ENCODE measurements around the gene GRK5. TPM values are rescaled to one million over a fixed set of nuclear protein-coding genes. Genes with fewer than 3 reads are reported as not detected.

The GRK5 gene
- polyA plus RNA-seq, 1 experiment, result 20.8 TPM

DNA sequence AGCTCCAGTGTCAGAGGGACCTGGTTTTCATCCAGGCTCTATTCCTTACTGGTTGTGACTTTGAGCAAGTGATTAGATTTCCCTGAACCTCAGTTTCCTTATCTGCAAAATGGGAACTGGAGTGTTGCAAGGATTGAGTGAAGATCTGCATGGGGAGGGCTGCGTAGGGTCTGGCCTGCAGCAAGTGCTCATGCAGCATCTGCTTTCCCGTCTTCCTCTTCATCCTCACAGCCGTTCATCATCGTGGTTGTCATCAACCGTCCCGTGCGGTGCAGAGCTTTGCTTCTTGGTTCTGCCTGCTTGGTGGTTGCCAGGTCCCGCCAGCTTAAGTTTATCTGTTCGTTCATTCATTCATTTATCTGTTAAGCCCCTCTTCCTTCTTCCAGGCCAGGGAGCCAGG, 135.0 kb downstream of the GRK5 start:
- no peak for DNase-seq (ENCODE audit: low read depth)
- H3K36me3 ChIP-seq (ENCODE audit: control insufficient read depth, insufficient read depth, low read length), result peaks cover 4% of the 10 kb centered on the region; the same call in 1 of the 2 replicates
- CTCF ChIA-PET, result interaction anchor here (0.6 to 1.1 kb wide), 2 partner anchors 10 to 22 kb away, joined by 3 read pairs; no protein-coding TSS in a partner anchor
- H3K27me3 ChIP-seq (ENCODE audit: control insufficient read depth, insufficient read depth, low read length), result no peaks in the 10 kb centered on the region
- no peak overlapping the region for H3K4me3 ChIP-seq (ENCODE audit: low read depth, low read length)
- POLR2A ChIA-PET, result no interaction called here
- TF ChIP-seq, protein P1, sequence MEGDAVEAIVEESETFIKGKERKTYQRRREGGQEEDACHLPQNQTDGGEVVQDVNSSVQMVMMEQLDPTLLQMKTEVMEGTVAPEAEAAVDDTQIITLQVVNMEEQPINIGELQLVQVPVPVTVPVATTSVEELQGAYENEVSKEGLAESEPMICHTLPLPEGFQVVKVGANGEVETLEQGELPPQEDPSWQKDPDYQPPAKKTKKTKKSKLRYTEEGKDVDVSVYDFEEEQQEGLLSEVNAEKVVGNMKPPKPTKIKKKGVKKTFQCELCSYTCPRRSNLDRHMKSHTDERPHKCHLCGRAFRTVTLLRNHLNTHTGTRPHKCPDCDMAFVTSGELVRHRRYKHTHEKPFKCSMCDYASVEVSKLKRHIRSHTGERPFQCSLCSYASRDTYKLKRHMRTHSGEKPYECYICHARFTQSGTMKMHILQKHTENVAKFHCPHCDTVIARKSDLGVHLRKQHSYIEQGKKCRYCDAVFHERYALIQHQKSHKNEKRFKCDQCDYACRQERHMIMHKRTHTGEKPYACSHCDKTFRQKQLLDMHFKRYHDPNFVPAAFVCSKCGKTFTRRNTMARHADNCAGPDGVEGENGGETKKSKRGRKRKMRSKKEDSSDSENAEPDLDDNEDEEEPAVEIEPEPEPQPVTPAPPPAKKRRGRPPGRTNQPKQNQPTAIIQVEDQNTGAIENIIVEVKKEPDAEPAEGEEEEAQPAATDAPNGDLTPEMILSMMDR (IDR thresholded peaks at IDR 0.05; ENCODE audit: insufficient read depth, low read depth, low read length), result no peak

DNA sequence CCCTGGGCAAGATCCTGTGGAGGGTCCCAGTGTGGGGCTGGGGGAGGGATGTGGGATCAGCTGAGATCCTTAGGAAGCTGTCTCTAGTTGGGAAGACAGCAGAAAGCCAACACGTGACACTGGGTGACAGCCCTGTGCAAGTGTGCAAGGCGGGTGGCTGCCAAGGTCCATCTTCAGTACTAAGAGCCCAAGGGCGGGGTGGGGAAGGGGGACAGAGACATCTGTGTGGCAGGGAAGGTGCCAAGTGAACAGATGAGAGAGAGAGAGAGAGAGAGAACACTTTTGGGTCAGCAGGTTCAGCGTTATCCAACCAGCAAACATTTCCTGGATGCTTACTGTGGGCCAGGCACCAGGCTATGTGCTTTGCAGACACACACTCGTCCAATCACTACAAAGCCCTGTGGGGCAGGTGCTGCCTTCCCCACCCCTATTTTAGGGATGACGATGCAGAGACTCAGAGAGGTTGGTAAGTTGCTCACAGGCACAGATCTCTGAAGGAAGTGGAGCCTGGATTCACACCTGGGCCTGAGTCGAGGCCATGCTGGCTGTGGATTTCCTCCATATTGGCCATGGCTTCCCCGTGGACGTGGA, 135.7 kb downstream of the GRK5 start:
- POLR2A ChIA-PET, result no interaction called here
- no peak overlapping the region for H3K4me3 ChIP-seq (ENCODE audit: low read depth, low read length)
- H3K36me3 ChIP-seq (ENCODE audit: control insufficient read depth, insufficient read depth, low read length), result peaks cover 4% of the 10 kb centered on the region; the same call in 1 of the 2 replicates
- TF ChIP-seq, protein P1 (IDR thresholded peaks at IDR 0.05; ENCODE audit: insufficient read depth, low read depth, low read length), result no peak
- no peak for DNase-seq (ENCODE audit: low read depth)
- CTCF ChIA-PET, result no interaction called here
- no peaks in the 10 kb centered on the region for H3K27me3 ChIP-seq (ENCODE audit: control insufficient read depth, insufficient read depth, low read length)

DNA sequence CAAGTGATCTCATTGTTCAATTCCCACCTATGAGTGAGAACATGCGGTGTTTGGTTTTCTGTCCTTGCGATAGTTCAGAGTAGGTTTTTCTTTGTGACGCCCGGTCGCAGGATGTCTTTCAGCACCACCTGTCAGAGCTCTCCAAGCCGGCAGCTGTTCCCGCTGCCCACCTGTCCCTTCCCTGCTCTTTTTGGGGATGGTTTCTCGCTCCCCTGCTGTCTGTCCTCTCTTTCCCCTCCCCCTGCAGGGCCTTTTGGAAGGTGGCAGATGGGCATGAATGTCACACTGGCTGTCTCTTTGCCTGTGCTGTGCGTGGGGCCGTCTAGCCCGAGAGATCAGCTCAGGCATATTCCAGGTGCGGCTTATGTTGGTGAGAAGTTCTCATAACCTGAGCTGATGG, 137.0 kb downstream of the GRK5 start:
- DNase-seq (ENCODE audit: low read depth), result no peak
- Histone ChIP-seq H3K4me3 (ENCODE audit: low read depth, low read length) (no peak overlapping the region), H3K36me3 (ENCODE audit: control insufficient read depth, insufficient read depth, low read length) (peaks cover 4% of the 10 kb centered on the region; the same call in 1 of the 2 replicates), H3K27me3 (ENCODE audit: control insufficient read depth, insufficient read depth, low read length) (no peaks in the 10 kb centered on the region)
- ChIA-PET POLR2A (no interaction called here), CTCF (interaction anchor here (0.8 kb wide), 1 partner anchor 137 kb away, joined by 3 read pairs; the partner anchor contains the start of gene GRK5)
- TF ChIP-seq, protein P1 (IDR thresholded peaks at IDR 0.05; ENCODE audit: insufficient read depth, low read depth, low read length), result no peak

DNA sequence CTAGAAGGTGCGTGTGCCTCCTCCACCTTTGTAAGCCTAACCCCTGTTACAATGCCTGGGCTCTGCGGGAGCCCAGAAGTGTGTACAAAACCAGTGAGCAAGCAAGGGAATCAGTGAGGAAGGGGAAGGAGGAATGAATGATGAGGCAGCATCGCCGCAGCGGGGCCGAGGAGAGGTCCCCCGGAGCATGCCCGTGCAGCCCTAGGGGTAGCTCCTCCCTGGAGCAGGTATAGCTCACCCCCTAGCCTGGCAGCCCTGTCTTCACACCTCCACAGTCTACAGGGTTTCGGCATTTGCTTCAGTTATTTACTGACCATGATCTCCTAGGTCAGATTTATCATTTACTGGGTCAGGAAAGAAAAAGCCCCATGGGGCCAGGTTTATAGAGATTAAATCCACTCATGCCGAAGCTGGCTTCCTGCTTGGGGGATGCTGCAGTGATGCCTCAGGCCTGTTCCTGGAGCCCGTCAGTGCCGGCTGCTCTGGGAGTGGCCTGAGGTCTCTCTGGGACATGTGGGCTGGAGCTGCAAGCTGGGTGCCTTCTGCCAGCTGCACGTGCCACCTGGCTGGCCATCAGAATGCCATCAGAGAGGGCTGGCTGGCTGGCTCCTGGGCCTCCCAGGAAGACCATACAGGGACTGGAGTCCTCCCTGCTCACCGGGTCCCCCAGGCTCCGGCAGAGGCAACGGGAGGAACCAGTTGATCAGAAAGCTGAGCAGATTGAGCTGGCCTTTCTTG, 138.9 kb downstream of the GRK5 start:
- TF ChIP-seq, protein P1 (IDR thresholded peaks at IDR 0.05; ENCODE audit: insufficient read depth, low read depth, low read length), result no peak
- Histone ChIP-seq H3K27me3 (ENCODE audit: control insufficient read depth, insufficient read depth, low read length) (no peaks in the 10 kb centered on the region), H3K4me3 (ENCODE audit: low read depth, low read length) (no peak overlapping the region), H3K36me3 (ENCODE audit: control insufficient read depth, insufficient read depth, low read length) (peaks cover 4% of the 10 kb centered on the region)
- DNase-seq (ENCODE audit: low read depth), result no peak
- ChIA-PET CTCF (interaction anchor here (0.9 kb wide), 1 partner anchor 72 kb away, joined by 3 read pairs; no protein-coding TSS in a partner anchor), POLR2A (no interaction called here)

DNA sequence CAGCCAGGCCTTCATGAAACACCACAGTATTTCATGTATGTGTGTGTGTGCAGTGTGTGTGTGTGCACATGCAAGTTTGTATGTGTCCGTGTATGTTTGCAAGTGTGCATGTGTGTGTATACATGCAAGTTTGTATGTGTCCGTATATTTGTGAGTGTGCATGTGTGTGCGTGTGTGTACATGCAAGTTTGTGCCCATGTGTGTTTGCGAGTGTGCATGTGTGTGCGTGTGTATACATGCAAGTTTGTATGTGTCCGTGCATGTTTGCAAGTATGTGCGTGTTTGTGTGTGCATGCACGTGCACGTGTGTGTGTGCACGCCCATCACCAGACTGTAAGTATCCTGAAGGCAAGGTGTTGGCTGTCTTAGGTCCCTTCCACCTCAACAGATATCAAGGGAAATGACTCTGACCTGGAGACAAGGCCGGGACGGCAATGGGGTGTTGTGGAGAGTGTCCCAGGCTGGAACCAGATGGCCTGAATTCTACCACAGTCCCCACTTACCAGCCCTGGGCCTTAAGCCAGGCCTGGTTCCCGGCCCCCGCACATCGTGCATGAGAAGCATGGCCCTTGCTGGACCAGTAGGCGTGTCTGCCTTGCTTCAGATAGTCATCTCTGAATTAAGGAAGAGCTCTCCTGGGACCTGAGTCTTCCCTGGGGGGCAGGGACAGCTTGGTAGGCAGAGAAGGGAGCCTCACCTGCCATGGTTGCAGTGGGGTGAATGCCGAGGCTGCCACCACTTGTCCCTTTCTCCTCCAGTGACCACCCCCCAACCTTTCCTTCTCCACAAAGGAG, 140.0 kb downstream of the GRK5 start:
- Histone ChIP-seq H3K36me3 (ENCODE audit: control insufficient read depth, insufficient read depth, low read length) (peaks cover 2% of the 10 kb centered on the region), H3K27me3 (ENCODE audit: control insufficient read depth, insufficient read depth, low read length) (no peaks in the 10 kb centered on the region), H3K4me3 (ENCODE audit: low read depth, low read length) (no peak overlapping the region)
- CTCF ChIA-PET, result no interaction called here
- TF ChIP-seq, protein P1 (IDR thresholded peaks at IDR 0.05; ENCODE audit: insufficient read depth, low read depth, low read length), result no peak
- POLR2A ChIA-PET, result no interaction called here
- DNase-seq (ENCODE audit: low read depth), result no peak

Data from BJ (cell line).